Endothelial cell of umbilical vein (primary cell): ENCODE data around the gene C15orf39. TPM values are rescaled to one million over a fixed set of nuclear protein-coding genes. Genes with fewer than 3 reads are reported as not detected.

Experiments used
- BruUV-seq: library from RNA; stranded (reverse); fragments of 400-500 nt; replicated peaks from 2 replicates; lab custom pipeline; 2021; lab: Mats Ljungman, UMichigan
- CTCF ChIA-PET: fragments of 300-600, 350-600 bp; sonication (Branson Sonifier 250); formaldehyde crosslinking; loops from one replicate; lab custom pipeline; 2021; ENCODE audit warnings: antibody characterized with exemption, inconsistent platforms; lab: Charles Lee
- POLR2A ChIA-PET: fragments of 300-600, 350-600 bp; sonication (Branson Sonifier 250); formaldehyde crosslinking; loops from one replicate; lab custom pipeline; 2021; ENCODE audit warnings: antibody characterized with exemption, inconsistent platforms; lab: Charles Lee
- DNase-seq: peaks from one replicate; pipeline ENCODE4 v3.0.0-alpha.2; 2011; ENCODE audit warnings: low read depth, low spot score
- FAIRE-seq: peaks from 2 replicates; lab custom pipeline; 2011; peaks lifted over from hg19 to GRCh38; lab: Jason Lieb, UNC
- H2AFZ ChIP-seq: 2 replicates; pipeline ENCODE4 v1.6.0; 2012; ENCODE audit warnings: low read depth, low read length, control low read depth, inconsistent platforms
- H3K27ac ChIP-seq: 2 replicates; pipeline ENCODE4 v1.5.1; 2011; ENCODE audit warnings: low read depth, mild to moderate bottlenecking, control low read depth, low read length, moderate library complexity; ENCODE audit not compliant: insufficient read depth
- H3K27me3 ChIP-seq, 2 experiments: 2 replicates each; pipeline versions ENCODE4 v1.6.0 to v1.6.1; 2011; ENCODE audit warnings: low read length in 2 of 2, mixed read lengths in 1 of 2; ENCODE audit not compliant: control insufficient read depth in 2 of 2, insufficient read depth in 2 of 2
- H3K36me3 ChIP-seq, 2 experiments: 2 replicates in 1 of 2; 3 replicates in 1 of 2; pipeline ENCODE4 v1.5.1; 2011; ENCODE audit warnings: low read length in 2 of 2, mild to moderate bottlenecking in 1 of 2, moderate library complexity in 1 of 2; ENCODE audit not compliant: control insufficient read depth in 2 of 2, insufficient read depth in 2 of 2; ENCODE audit errors: extremely low read depth in 1 of 2
- H3K4me1 ChIP-seq: 3 replicates; pipeline ENCODE4 v1.5.1; 2011; ENCODE audit warnings: mild to moderate bottlenecking, low read length; ENCODE audit not compliant: control insufficient read depth, insufficient read depth; ENCODE audit errors: extremely low read depth
- H3K4me2 ChIP-seq: 2 replicates; pipeline ENCODE4 v1.6.1; 2011; ENCODE audit warnings: low read length, control low read depth, mixed read lengths; ENCODE audit not compliant: insufficient read depth
- H3K4me3 ChIP-seq, 3 experiments: fragments of 200-600 bp in 1 of 3; sonication (generic), shearing (Covaris generic) in 1 of 3; replicated peaks in 1 of 3; 2 replicates each; pipeline ENCODE4 v1.5.1; 2011 to 2016; ENCODE audit warnings: control low read depth in 3 of 3, low read length in 3 of 3, mild to moderate bottlenecking in 2 of 3, inconsistent platforms in 1 of 3, low read depth in 1 of 3, moderate library complexity in 1 of 3; ENCODE audit not compliant: insufficient read depth in 1 of 3
- H3K79me2 ChIP-seq: 2 replicates; pipeline ENCODE4 v1.6.0; 2012; ENCODE audit warnings: low read length, inconsistent platforms; ENCODE audit not compliant: control insufficient read depth, insufficient read depth
- H3K9ac ChIP-seq: replicated peaks from 2 replicates; pipeline ENCODE3; 2011; ENCODE audit warnings: low read length, control low read depth; ENCODE audit not compliant: insufficient read depth; ENCODE audit errors: extremely low read depth
- H3K9me1 ChIP-seq: replicated peaks from 3 replicates; pipeline ENCODE4 v1.6.0; 2011; ENCODE audit warnings: mild to moderate bottlenecking, low read length; ENCODE audit not compliant: control insufficient read depth, insufficient read depth; ENCODE audit errors: extremely low read depth
- H3K9me3 ChIP-seq: replicated peaks from 2 replicates; pipeline ENCODE4 v1.5.1; 2012; ENCODE audit warnings: low read length, inconsistent platforms; ENCODE audit not compliant: control insufficient read depth, insufficient read depth
- H4K20me1 ChIP-seq: replicated peaks from 2 replicates; pipeline ENCODE3; 2011; ENCODE audit warnings: mild to moderate bottlenecking, low read length; ENCODE audit not compliant: control insufficient read depth, insufficient read depth; ENCODE audit errors: extremely low read depth
- CTCF ChIP-seq, 2 donors: IDR thresholded peaks; 1 replicate in 1 of 2; 2 replicates in 1 of 2; pipeline ENCODE4 v1.5.1; 2011; ENCODE audit warnings: low read length in 2 of 2, mild to moderate bottlenecking in 2 of 2, moderate library complexity in 2 of 2, control low read depth in 1 of 2, inconsistent platforms in 1 of 2, low read depth in 1 of 2; ENCODE audit not compliant: insufficient read depth in 1 of 2; ENCODE audit errors: extremely low read depth in 1 of 2
- EZH2 ChIP-seq: IDR thresholded peaks from 2 replicates; pipeline ENCODE4 v1.6.1; 2012; ENCODE audit warnings: borderline replicate concordance, low read depth, mild to moderate bottlenecking, moderate library complexity, low read length, inconsistent platforms; ENCODE audit not compliant: severe bottlenecking
- FOS ChIP-seq: IDR thresholded peaks from 2 replicates; pipeline ENCODE4 v1.6.1; 2011; ENCODE audit warnings: mild to moderate bottlenecking, low read length, moderate library complexity, borderline replicate concordance; ENCODE audit not compliant: insufficient read depth
- GATA2 ChIP-seq: IDR thresholded peaks from 2 replicates; pipeline ENCODE4 v1.7.0; 2011; ENCODE audit warnings: low read depth, mild to moderate bottlenecking, moderate library complexity, mixed read lengths, low read length; ENCODE audit not compliant: insufficient read length, insufficient read depth
- JUN ChIP-seq: IDR thresholded peaks from 2 replicates; pipeline ENCODE4 v1.6.1; 2011; ENCODE audit warnings: borderline replicate concordance, low read depth; ENCODE audit not compliant: insufficient read length, insufficient read depth
- MYC ChIP-seq: IDR thresholded peaks from one replicate; pipeline ENCODE4 v1.6.1; 2011; ENCODE audit warnings: mild to moderate bottlenecking, low read depth, low read length
- POLR2A ChIP-seq: IDR thresholded peaks from 2 replicates; pipeline ENCODE4 v1.6.1; 2012; ENCODE audit warnings: low read depth, mild to moderate bottlenecking, control low read depth, low read length
- POLR2AphosphoS5 ChIP-seq: IDR thresholded peaks from 2 replicates; pipeline ENCODE4 v1.6.1; 2012; ENCODE audit warnings: low read depth, mild to moderate bottlenecking, control low read depth, low read length, moderate library complexity; ENCODE audit not compliant: insufficient read depth
- dilution Hi-C: fragments of 300-500 bp; cut with MboI; formaldehyde crosslinking; loops from one replicate; pipeline ENCODE4 v1.15.0; 2019; ENCODE audit warnings: low sequenced_read_pairs; ENCODE audit not compliant: extremely low pct_ligation_motif_present
- intact Hi-C: fragments of 100-400 bp; cut with micrococcal nuclease; formaldehyde crosslinking; loops from one replicate; pipeline ENCODE4 v1.10.0; 2022
- polyA plus RNA-seq, 4 experiments: library from polyadenylated mRNA; depleted of rRNA in 3 of 4; stranded (reverse) in 3 of 4; unstranded in 1 of 4; fragments of >200 nt; gene quantifications; 2 replicates each; pipeline versions ENCODE4 v1.2.1 to v1.2.3, GENCODE V29; 2011 to 2012; ENCODE audit warnings: missing spikeins in 1 of 4
- total RNA-seq: library from RNA; stranded (reverse); gene quantifications from 2 replicates; pipeline ENCODE4 v1.2.3, GENCODE V29; 2021
- TF ChIP-seq, protein P1 (sequence below): IDR thresholded peaks from 2 replicates; pipeline ENCODE4 v1.6.1; 2011; ENCODE audit not compliant: insufficient read depth, insufficient read length

Gene C15orf39
- total and polyA plus RNA-seq, 2 donors (not counting 3 experiments of a cell fraction or from before 2014, with no cell fraction given) = 14.8 to 36.1 TPM

DNA sequence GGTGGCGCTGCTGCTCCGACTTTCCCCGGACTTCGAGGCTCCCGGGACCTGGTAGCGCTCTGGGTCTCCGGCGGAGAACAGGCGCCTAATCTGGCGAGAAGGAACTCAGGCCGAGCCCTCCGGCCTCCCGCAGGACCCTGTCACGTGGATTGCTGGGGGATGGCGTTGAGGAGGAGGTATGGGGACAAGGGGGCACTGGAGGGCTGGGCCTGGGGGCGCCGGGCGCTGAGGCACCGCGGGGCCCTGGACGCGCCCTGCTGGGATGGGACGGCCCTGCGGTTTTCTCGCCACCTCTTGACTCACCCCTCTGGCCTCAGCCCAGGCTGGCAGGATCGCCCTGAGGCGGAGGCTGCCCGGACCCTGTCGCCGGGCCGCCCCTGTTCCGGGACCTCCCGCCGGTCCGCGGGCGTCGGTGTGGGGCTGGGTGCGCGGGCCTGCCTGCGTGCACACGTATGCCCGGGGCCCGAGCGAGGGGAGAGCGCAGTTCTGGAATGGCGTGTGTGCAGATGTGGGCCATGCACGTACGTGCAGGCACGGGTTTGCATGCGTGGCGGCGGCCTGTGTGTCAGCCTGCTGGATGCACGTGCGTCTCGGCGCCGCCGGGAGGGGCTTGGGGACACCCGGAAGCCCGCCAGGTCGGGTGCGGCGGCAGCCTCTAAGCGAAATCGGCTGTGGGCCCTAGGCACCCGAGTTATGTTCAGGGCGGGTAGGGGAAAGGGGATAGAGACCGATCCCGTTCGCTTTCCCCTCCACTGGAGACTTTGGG is 752 bp downstream of the C15orf39 start:
- Histone ChIP-seq H2AFZ (peak overlapping the region; percentile 9), H3K79me2 (peaks cover 57% of the 10 kb centered on the region), H3K36me3 (peaks cover 0 to 18% of the 10 kb centered on the region in 2 experiments), H4K20me1 (peaks cover 4% of the 10 kb centered on the region), H3K9me3 (no peaks in the 10 kb centered on the region), H3K4me1 (peaks cover 27% of the 10 kb centered on the region), H3K9ac (peak overlapping the region; percentile 98), H3K27me3 (no peaks in the 10 kb centered on the region), H3K4me3 (peak overlapping the region; percentile 65 to 98 (median 82)), H3K27ac (peak overlapping the region; percentile 79), H3K9me1 (no peaks in the 10 kb centered on the region), H3K4me2 (peak overlapping the region; percentile 89)
- TF ChIP-seq GATA2 = no peak
- peak; percentile 79 for TF ChIP-seq MYC
- no peak for TF ChIP-seq EZH2
- TF ChIP-seq POLR2A = no peak
- TF ChIP-seq, protein P1, sequence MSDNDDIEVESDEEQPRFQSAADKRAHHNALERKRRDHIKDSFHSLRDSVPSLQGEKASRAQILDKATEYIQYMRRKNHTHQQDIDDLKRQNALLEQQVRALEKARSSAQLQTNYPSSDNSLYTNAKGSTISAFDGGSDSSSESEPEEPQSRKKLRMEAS = peak; percentile 86
- TF ChIP-seq POLR2AphosphoS5 = peak; percentile 64
- TF ChIP-seq JUN = no peak
- TF ChIP-seq CTCF (IDR thresholded peaks at IDR 0.05; ENCODE audit: extremely low read depth in 1 of 2, insufficient read depth in 1 of 2, low read depth in 1 of 2, low read length in 2 of 2) = no peak
- TF ChIP-seq FOS = no peak
- FAIRE-seq (peak; percentile 8), DNase-seq (peak; percentile 59)
- intact Hi-C loops (loop anchor here (1.0 to 10.0 kb wide), 2 partner anchors 112 to 428 kb away; no protein-coding TSS in a partner anchor), dilution Hi-C loops (no loop called here)
- POLR2A ChIA-PET = interaction anchor here (0.5 to 2.6 kb wide), 9 partner anchors 27 to 328 kb away, joined by 3 to 20 read pairs (median 5); partner anchors contain the start of gene PPCDC
- no TSS peak for BruUV-seq
- CTCF ChIA-PET = interaction anchor here (0.8 to 7.9 kb wide), 26 partner anchors 11 to 207 kb away, joined by 3 to 213 read pairs (median 7); partner anchors contain the start of genes PPCDC and SCAMP5
